ENCODE data around the gene IVL. TPM values are rescaled to one million over a fixed set of nuclear protein-coding genes. Genes with fewer than 3 reads are reported as not detected.

Gene IVL
- total RNA-seq, 1 donor from 2014 or later, result not detected

DNA sequence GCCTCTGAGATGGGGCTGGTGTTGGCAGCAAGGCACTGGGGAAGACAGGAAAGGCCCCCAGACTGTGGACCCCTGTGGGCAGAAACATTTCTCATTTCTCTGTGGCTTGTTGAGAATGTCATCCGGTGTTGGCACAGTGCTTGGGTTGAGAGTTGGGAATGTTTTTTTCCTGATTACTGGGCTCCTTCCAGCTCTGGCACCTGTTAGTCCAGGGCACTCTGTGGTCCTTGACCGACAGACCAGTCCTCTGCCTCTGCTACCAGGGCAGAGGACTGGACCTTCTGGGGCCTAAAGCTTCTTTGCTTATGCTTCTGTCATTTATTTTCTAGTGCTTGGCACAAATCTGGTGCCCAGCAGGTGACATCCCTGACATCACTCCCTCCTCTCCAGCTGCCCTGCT, 33.8 kb downstream of the IVL start:
- Mint-ChIP-seq H3K4me1 (ENCODE audit: low read depth, unreplicated experiment) (no peaks in the 10 kb centered on the region), H3K9me3 (ENCODE audit: unreplicated experiment) (peaks cover under 1% of the 10 kb centered on the region), H3K36me3 (ENCODE audit: unreplicated experiment) (no peaks in the 10 kb centered on the region), H3K27ac (ENCODE audit: unreplicated experiment) (no peak overlapping the region), H3K4me3 (ENCODE audit: unreplicated experiment) (no peak overlapping the region), H3K27me3 (ENCODE audit: unreplicated experiment) (peaks cover 3% of the 10 kb centered on the region)
- no peak for DNase-seq
- TF ChIP-seq, protein P1, sequence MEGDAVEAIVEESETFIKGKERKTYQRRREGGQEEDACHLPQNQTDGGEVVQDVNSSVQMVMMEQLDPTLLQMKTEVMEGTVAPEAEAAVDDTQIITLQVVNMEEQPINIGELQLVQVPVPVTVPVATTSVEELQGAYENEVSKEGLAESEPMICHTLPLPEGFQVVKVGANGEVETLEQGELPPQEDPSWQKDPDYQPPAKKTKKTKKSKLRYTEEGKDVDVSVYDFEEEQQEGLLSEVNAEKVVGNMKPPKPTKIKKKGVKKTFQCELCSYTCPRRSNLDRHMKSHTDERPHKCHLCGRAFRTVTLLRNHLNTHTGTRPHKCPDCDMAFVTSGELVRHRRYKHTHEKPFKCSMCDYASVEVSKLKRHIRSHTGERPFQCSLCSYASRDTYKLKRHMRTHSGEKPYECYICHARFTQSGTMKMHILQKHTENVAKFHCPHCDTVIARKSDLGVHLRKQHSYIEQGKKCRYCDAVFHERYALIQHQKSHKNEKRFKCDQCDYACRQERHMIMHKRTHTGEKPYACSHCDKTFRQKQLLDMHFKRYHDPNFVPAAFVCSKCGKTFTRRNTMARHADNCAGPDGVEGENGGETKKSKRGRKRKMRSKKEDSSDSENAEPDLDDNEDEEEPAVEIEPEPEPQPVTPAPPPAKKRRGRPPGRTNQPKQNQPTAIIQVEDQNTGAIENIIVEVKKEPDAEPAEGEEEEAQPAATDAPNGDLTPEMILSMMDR (IDR thresholded peaks at IDR 0.05; ENCODE audit: partially characterized antibody, unreplicated experiment), result no peak

DNA sequence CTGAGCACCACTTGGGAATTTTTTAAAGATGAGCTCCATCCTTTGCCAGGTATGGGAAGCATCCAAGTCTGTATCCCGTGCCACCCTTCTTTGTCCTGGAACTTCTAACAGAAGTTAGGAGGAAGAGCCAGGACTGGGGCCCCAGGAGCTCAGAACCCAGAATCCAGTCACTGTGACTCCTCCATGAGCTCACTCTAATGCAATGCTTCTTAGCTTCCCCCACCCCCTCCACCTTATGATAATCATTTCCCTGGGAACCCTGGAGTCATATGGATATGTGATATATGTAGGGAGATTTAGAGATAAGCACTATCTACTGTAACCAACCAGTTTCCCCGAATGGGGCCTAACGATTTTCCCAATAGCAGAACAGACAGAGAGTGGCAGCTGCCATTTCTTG, 37.9 kb downstream of the IVL start:
- H3K9me3 Mint-ChIP-seq (ENCODE audit: unreplicated experiment), result peaks cover 4% of the 10 kb centered on the region
- H3K27me3 Mint-ChIP-seq (ENCODE audit: unreplicated experiment), result peaks cover 9% of the 10 kb centered on the region
- TF ChIP-seq, protein P1 (IDR thresholded peaks at IDR 0.05; ENCODE audit: partially characterized antibody, unreplicated experiment), result no peak
- DNase-seq, result no peak
- H3K36me3 Mint-ChIP-seq (ENCODE audit: unreplicated experiment), result no peaks in the 10 kb centered on the region
- no peak overlapping the region for H3K27ac Mint-ChIP-seq (ENCODE audit: unreplicated experiment)
- no peaks in the 10 kb centered on the region for H3K4me1 Mint-ChIP-seq (ENCODE audit: low read depth, unreplicated experiment)
- no peak overlapping the region for H3K4me3 Mint-ChIP-seq (ENCODE audit: unreplicated experiment)

DNA sequence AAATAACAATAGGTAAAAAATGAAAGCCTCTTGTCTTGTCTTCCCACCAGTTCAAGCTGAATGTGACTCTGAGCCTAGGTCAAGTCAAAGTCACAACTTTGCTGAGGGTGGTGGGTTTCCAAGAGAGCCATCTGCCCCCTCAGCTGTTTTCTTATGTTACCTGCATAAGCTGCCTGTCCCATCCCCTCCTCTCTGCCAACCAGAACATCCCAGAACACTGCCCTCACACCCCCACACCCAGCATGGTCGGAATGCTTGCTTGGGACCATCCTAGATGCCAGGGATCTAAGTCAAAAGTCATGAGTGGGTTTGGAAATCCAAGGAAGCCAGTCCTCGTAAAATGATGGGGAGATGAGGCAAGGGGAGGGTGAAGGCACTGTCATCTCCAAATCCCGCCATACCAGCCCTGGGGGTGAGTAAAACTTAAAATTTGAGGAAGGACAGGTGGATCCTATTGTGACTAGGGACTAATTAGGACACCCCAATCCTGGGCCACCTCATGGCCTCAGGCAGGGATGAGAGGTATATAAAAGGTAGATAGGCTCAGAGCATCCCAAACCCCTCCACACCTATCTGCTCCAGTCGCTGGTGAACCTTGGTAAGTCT, 38.4 kb downstream of the IVL start, which contains the start of gene SPRR5:
Gene SPRR5, plus strand, starts transcription at position 556 of the 606 bp plus-strand sequence. CDS start 1,349 bp downstream, outside the sequence.
- Mint-ChIP-seq H3K9me3 (ENCODE audit: unreplicated experiment) (peaks cover 4% of the 10 kb centered on the region), H3K36me3 (ENCODE audit: unreplicated experiment) (no peaks in the 10 kb centered on the region), H3K4me3 (ENCODE audit: unreplicated experiment) (no peak within 1 kb of the TSS), H3K27ac (ENCODE audit: unreplicated experiment) (no peak within 1 kb of the TSS), H3K27me3 (ENCODE audit: unreplicated experiment) (peaks cover 9% of the 10 kb centered on the region), H3K4me1 (ENCODE audit: low read depth, unreplicated experiment) (no peaks in the 10 kb centered on the region)
- no peak for DNase-seq
- TF ChIP-seq, protein P1 (IDR thresholded peaks at IDR 0.05; ENCODE audit: partially characterized antibody, unreplicated experiment), result no peak

DNA sequence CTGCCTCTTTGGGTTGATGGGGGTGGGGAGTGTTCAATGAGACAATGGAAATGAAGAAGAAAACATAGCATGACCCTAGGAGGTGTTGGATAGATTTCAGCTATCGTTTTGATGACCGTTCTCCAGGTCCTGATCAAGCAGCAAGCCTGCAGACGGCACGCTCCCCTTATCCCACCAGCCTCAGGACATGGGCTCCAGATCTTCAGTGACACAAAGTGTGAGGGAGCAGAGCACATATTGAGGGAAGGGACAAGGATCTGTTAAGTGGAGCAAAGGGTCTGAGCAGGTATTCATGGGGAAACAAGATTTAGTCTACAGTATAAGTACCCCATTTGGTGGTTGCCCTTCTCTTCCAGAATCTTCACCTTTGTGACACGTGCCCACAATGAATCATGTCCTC, 43.4 kb downstream of the IVL start:
- Mint-ChIP-seq H3K4me3 (ENCODE audit: unreplicated experiment) (no peak overlapping the region), H3K27ac (ENCODE audit: unreplicated experiment) (no peak overlapping the region), H3K9me3 (ENCODE audit: unreplicated experiment) (peaks cover 4% of the 10 kb centered on the region), H3K27me3 (ENCODE audit: unreplicated experiment) (peaks cover 7% of the 10 kb centered on the region), H3K4me1 (ENCODE audit: low read depth, unreplicated experiment) (no peaks in the 10 kb centered on the region), H3K36me3 (ENCODE audit: unreplicated experiment) (no peaks in the 10 kb centered on the region)
- TF ChIP-seq, protein P1 (IDR thresholded peaks at IDR 0.05; ENCODE audit: partially characterized antibody, unreplicated experiment), result no peak
- DNase-seq, result no peak

DNA sequence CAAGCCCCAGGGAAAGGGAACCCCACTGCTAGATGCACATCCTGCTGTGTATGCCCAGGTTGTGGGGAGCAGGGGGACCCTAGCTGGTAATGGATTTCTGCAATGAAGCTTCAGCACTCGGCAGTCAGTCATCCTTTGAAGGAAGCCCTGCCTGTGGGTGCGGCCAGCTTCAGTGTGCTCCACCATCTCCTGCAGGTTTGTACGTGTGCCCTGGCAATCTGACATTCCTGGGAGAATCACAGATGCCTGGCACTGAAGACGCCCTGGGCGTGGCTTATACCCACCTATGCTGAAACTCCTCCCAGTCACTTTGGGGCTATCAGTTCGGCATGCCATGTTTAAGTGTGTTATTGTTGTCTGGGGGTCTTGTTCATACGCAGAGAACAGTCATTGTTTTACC, 45.4 kb downstream of the IVL start:
- no peak overlapping the region for H3K4me3 Mint-ChIP-seq (ENCODE audit: unreplicated experiment)
- H3K36me3 Mint-ChIP-seq (ENCODE audit: unreplicated experiment), result no peaks in the 10 kb centered on the region
- H3K27me3 Mint-ChIP-seq (ENCODE audit: unreplicated experiment), result peaks cover 7% of the 10 kb centered on the region
- H3K27ac Mint-ChIP-seq (ENCODE audit: unreplicated experiment), result no peak overlapping the region
- no peaks in the 10 kb centered on the region for H3K9me3 Mint-ChIP-seq (ENCODE audit: unreplicated experiment)
- no peaks in the 10 kb centered on the region for H3K4me1 Mint-ChIP-seq (ENCODE audit: low read depth, unreplicated experiment)
- TF ChIP-seq, protein P1 (IDR thresholded peaks at IDR 0.05; ENCODE audit: partially characterized antibody, unreplicated experiment), result no peak
- DNase-seq, result no peak

Data from glutamatergic neuron (in vitro differentiated cells).